HG02852 (cell line): Measurements from ENCODE around the gene KCTD15.

Experiments used
- ATAC-seq: cut with Tn5 transposase; IDR thresholded peaks from one replicate; pipeline ENCODE4 v1.9.1; 2021; ENCODE audit warnings: mild to moderate bottlenecking, moderate library complexity; ENCODE audit not compliant: unreplicated experiment

KCTD15 gene

DNA sequence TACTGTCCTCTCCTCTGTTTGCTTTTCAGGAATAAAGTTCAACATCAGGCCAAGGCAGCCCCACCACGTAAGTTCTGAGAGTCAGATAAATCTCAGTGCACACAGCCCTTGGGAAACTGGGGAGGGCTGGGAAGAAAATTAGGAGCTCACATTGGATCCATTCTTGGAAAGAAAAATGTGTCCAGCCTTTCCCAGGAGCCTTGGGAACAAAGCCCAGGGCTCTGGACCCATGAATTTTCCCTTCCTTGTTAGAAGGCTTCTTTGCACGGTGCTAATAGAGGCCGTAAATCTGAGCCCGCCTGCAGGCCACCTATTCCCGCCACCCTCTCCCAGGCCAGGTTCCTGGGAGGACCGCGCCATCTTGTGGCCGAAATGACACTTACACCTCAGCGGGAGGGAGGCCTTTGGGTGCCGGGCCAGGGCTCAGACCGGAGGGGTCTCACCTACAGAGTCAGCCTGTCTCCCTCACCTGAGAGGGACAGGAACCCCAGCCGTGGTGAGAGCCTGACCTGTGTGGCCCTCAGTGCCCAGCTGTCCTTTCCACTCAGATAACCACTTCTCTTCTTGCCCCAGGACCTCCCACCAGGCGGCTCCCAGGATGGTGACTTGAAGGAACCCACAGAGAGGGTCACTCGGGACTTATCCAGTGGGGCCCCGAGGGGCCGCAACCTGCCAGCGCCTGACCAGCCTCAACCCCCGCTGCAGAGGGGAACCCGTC, 25.1 kb upstream of the KCTD15 start:
- ATAC-seq: peak; percentile 61

DNA sequence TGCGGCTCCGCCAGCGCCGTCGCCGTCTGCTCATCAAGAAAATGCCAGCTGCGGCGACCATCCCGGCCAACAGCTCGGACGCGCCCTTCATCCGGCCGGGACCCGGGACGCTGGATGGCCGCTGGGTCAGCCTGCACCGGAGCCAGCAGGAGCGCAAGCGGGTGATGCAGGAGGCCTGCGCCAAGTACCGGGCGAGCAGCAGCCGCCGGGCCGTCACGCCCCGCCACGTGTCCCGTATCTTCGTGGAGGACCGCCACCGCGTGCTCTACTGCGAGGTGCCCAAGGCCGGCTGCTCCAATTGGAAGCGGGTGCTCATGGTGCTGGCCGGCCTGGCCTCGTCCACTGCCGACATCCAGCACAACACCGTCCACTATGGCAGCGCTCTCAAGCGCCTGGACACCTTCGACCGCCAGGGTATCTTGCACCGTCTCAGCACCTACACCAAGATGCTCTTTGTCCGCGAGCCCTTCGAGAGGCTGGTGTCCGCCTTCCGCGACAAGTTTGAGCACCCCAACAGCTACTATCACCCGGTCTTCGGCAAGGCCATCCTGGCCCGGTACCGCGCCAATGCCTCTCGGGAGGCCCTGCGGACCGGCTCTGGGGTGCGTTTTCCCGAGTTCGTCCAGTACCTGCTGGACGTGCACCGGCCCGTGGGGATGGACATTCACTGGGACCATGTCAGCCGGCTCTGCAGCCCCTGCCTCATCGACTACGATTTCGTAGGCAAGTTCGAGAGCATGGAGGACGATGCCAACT, 24.4 kb upstream of the KCTD15 start:
- ATAC-seq: no peak

DNA sequence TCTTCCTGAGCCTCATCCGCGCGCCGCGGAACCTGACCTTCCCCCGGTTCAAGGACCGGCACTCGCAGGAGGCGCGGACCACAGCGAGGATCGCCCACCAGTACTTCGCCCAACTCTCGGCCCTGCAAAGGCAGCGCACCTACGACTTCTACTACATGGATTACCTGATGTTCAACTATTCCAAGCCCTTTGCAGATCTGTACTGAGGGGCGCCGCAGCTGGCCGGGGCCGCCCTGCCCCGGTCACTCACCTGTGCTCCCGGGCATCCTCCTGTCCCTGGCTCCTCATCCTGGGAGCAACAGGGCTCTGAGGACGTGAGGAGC, 23.9 kb upstream of the KCTD15 start:
- ATAC-seq: no peak

DNA sequence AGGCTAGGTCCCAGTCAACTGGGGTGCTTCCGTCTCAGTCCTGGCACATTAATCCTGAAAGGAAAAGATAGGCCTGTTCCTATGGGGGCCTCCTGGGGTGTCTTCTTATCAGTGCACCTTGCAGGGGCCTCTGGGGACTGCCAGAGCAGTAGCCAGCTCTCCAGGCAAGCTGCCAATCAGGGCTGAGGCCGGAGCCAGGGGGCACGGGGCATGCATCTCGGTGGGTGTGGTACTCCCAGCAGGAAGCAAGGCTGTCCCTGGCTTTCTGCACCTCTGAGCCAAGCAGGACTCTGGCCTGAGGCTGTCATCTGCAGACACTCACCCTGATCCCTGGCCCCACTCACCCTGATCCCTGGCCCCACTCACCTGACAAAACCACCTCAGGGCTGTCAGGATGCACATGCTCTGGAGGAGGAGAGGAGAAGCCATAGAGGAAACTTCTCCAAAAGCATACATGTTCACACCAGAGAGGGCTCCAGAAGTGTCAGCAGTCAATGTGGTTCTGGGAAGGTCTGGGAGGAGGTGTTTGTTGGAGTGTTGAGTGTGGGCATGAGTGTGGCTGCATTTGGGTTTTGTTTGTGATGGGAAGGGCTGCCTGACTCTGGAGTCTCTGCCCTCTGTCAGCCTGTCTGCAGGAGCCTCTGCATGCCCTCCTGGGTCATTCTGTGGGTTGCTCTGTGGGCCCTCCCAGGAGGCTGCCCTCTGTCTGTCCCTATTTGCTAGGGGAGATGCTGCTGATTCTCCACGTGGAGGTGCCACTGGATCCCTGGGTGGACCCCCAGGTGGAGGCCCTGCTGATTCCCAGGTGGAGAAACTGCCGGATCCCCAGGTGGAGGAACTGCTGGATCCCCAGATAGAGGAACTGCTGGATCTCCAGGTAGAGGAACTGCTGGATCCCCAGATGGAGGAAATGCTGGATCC, 22.7 kb upstream of the KCTD15 start:
- ATAC-seq: no peak

DNA sequence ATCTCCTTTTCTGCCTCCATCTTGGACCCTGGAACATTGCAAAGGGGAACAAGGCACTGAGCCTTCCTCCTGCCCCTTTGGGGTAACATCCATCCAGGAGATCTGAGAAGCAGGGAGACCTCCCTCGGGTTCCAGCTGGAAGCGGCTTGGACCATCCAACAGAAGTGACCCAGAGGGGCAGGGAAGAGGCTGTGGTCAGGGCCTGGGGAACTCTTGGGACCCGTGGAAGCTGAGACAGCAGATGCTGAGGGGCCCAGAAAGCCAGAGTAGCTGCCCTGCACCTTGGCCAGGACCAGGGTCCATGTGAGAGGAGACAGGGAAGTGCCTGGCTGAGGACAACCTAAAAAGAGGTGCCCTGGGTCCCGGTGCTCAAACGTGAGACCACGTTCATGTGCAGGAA, 21.9 kb upstream of the KCTD15 start:
- ATAC-seq: no peak

DNA sequence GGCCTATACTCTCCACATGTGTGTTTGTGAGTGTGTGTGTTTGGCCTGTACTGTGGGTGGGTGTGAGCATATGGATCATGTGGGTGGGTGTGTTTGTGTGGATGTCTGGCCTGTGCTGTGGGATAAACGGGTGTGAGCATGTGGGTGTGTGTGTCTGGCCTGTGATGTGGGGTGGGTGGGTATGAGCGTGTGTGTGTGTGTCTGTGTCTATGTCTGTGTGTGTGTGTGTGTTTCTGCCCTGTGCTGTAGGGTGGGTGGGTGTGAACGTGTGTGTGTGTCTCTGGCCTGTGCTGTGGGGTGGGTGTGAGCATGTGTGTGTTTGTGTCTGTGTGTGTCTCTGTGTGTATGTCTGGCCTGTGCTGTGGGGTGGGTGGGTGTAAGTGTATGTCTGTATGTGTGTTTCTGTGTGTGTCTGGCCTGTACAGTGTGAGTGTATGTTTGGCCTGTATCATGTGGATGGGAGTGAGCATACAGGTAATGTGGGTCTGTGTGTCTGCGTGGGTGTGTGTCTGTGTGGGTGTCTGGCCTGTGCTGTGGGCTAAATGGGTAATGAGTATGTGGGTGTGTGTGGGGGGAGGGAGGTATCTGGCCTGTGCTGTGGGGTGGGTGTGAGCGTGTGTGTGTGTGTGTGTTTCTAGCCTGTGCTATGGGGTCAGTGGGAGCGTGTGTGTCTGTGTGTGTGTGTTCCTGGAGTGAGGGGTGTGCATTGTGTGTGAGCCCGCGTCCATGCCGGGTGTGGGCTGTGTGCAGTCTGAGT, 20.8 kb upstream of the KCTD15 start:
- no peak for ATAC-seq

DNA sequence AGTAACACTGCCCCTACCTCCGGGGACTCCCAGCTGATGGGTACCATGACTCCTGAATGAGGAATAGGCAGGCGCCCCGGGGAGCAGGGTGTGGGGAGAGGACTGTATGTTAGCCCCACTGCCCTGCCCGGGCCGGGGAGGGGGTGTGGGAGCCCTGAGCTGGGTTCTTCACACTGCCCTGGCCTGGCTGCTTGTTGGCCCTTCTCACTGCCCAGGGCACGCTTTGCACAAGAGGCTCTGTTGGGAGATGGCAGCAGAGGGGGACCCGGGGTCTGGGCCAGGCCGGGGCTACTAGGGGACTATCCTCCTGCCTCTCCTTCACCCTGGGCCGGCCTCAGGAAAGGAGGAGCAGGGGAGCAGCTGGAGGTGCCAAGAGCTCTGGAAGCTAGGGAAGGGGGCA, 19.3 kb upstream of the KCTD15 start:
- no peak for ATAC-seq

DNA sequence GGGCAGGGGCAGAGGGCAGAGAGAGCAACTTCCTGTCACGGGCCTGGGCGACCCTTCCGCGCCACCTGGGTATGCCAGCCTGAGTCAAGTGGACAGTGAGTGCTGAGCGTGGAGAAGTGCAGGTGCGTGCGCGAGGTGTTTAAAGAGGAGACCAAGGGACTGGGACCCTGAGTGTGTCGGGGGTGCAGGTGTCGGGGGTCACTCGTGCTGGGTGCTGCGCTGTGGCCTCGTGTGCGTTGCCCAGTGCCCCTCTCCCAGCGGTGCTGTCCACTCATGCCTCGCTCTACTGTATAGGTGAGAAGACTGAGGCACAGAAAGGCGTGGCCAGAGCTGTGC, 18.9 kb upstream of the KCTD15 start:
- ATAC-seq: no peak

DNA sequence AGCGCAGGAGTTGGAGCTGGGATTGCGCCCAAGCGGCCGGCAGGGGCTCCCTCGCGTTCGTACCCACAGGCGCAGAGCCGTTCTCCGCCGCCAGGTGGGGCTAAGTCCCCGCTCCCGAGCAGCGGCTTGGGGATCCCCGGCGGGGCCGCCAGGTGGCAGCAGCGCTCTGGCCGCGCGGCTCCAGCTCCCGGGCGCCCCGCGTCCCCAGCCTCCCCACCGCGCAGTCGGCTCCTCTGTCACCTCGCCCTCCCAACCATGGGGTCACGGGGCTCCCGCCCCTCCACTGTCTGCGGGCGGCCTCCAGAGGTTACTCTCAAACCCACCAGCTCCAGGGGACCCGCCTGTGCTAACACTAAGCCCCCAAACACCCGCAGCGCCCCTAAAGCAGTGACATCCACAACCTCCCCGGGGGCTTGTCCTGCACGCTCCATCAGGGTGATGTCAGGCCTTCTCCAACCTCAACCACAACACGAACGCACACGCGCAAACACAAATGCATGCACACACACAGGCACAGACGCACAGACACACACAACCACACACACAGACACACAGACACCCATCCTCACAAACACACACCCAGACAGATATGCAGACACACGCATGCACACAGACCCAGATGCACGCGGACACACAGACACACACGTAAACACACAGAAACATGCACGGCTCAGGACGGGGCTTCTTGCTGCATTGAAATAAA, 18.4 kb upstream of the KCTD15 start:
- peak; percentile 78 for ATAC-seq

DNA sequence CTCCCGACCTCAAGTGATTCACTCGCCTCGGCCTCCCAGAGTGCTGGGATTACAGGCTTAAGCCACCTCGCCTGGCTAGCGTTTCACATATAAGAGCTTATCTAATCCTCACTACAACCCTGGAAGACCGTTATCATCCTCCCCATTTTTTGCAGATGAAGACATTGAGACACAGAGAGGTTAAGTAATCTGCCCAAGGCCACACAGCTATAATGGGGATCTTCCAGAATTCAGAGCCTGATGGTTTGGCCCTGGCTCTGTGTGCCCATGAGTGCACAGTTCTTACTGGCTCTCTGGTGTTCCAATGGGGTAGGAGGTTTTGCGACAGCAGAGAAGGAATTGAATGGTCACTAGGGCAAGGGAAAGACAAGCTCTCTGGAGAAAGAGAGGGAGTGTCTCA, 16.8 kb upstream of the KCTD15 start:
- ATAC-seq: no peak

DNA sequence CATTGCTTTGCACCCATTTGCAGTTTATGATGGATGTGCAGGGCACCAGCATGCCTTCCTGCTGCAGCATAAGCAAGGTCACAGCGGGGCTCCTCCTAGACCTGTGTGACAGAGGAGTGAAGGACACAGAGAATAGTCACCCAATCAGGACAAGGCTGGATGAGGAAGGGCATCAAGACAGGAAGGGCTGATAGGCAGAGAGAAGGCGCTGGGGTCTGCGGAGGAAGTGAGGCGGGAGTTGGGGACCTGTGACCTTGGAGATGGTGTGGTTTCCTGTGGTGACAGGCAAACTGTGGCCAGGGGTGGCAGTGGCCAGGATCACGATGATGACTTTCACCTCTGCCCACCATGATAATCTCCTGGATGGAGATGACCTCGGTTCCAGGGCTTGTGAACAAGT, 16.4 kb upstream of the KCTD15 start:
- no peak for ATAC-seq

DNA sequence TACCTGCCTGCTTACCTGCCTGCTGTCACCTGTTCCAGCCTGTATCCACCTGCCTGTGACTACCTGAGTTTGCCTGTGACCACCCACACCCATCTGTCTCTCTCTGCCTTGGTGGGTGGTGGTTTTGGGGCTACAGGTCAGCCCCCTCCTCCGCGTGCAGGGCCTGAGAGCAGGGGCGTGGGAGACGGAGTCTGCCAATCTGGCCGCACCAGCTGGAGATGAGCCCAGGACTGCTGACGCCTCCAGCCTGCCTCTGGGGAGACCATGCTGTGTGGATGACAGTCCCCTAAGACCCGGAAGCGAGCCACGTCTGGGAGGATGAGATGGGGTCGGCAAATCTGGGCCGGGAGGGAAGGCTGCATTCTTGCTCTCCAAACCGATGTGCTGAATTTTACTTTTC, 15.9 kb upstream of the KCTD15 start:
- ATAC-seq: no peak

DNA sequence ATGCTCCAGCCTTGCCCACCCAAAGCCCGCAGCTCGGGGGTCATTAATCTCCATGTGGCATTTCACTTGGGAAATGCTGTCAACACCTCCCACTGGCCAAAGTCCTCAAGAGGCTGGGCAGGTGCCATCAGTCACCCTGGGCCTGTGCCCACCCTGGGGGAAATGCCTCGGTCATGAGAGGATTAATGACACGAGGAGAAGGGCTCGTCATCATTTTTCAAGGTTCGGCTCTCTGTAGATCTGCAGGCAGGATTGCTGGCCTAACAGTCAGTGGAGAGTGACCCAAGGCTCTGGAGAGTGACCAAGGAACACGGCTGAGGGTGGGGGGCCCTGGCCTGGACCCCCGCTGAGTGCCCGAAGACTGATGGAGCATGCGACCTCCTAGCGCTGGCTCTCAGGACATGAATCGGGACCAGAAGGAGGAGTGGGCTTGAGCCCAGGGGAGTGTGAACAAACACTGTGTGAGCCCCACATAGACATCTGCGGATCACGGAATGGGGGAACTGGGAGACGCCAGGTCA, 15.2 kb upstream of the KCTD15 start:
- ATAC-seq: no peak

DNA sequence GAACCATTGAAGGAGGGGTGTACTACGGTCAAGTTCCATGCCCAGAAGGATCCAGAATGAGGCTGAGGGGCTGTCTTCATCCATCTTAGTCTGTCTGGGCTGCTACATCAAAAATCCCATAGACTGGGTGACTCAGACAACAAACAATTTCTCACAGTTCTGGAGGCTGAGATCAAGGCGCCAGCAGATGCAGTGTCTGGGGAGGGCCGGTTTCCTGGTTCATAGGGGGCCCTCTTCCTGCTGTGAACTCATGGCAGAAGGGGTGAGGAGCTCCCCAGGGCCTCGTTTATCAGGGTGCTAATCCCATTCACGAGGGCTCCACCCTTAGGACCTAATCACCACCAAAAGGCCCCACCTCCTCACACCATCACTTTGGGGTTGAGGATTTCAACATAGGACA, 14.7 kb upstream of the KCTD15 start:
- ATAC-seq: no peak

DNA sequence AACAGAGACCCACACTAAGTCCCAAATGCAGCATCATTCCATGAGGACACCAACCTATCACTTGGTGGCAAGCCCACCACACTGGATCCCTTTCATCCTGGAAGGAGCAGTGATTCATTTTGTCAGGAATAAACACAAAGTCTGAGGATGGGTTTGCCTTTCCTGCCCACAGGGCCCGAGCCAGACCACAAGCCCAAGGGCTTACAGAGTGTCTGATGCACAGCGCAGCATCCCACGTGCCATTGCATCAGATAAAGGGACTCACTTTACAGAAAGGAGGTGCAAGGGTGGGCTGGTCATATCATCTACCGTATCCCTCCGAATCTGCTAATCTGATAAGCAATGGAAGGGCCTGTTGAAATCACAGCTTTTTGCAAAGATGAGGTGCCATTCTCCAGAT, 12.2 kb upstream of the KCTD15 start:
- no peak for ATAC-seq

DNA sequence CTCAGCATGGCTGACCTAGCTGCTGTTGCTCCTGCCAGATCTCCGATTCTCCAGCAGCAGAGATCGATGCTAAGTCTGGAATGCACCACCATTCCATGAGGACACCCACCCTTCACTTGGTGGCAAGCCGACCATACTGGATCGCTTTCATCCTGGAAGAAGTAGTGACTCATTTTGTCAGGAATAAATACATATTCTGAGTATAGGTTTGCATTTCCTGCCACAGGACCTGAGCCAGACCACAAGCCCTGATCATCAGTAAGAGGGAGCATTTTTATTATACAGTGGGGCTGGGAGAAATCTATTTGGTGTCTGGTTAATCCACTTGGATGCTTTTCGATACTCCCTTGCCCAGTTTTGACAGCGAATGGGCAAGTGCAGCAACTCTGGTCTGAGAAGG, 10.9 kb upstream of the KCTD15 start:
- no peak for ATAC-seq

DNA sequence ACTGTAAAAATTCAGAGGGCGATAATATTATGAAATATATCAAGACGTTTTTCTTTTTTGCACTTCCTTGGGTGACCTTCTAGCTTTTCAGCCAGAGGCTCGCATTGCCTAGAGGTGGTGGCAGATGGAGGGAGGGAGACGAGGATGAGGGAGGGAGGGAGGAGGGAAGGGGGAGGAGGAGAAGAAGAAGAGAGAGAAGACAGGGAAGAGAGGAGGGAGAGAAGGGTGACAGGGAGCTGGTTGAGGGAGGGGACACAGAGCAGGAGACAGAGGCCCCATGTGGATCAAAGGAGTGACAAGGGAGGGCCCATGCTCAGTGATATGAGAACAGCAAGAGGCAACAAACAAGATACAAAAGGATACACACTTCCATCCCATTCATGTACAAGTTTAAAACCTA, 8.0 kb upstream of the KCTD15 start:
- ATAC-seq: no peak

DNA sequence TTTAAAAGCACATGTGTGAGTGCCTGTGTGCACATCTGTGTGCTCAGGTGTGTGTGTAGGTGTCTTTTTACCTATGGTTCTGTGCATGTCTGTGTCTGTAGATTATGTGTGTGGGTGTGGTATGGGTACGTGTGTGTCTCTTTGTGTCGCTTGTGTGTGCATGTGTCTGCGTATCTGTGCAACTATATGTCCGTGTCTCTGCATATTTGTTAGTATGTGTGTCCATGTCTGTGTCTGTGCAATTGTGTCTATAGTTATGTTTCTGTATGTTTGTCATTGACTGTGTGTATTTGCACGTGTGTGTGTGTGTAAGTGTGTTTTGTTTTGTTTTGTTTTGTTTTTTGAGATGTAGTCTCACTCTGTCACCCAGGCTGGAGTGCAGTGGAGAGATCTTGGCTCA, 7.3 kb upstream of the KCTD15 start:
- no peak for ATAC-seq

DNA sequence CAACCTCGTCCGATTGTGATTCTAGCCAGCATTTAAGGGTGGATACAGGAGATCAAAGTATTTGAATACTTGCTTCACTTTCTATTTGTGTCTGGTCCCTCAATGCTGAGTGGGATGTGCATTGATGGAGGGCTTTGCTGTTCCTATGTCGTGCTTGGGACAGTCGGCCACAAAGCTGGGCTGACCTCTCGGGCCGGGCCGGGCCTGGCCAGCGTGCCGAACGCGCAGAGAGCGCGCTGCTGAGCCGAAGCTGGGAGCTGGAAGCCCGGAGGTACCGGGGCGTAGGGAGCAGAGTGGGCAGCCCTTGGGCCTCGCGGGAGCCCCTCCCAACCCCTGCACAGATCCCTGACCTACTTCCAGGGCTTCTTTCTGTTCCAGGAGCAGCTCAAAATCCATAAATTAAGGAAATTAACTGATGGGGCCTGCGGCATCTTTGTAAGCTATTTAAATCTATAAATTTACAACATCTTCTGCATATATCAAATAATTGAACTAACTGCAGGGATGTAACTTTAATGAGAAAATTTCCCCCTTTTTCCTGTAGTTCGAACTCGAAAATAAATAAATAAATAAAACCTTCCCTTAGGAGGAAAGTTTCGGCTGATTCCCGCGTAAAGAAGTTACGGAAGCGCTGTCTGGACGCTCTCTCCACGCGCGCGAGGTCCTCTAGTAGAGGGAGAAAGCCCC, 1.8 kb upstream of the KCTD15 start:
- ATAC-seq: no peak
